ENCODE results near the gene KIRREL3. TPM values are rescaled to one million over a fixed set of nuclear protein-coding genes. Genes with fewer than 3 reads are reported as not detected.

KIRREL3 gene
- total and polyA plus RNA-seq, 2 donors (not counting 3 experiments of a cell fraction or from before 2014, with no cell fraction given): not detected

- DNase-seq (ENCODE audit: low read depth, low spot score) (no peak), FAIRE-seq (no peak)
- intact Hi-C loops (cut with micrococcal nuclease) (no loop called here), dilution Hi-C loops (cut with MboI; ENCODE audit: extremely low pct_ligation_motif_present, low sequenced_read_pairs) (no loop called here)
- no peaks in the 10 kb centered on the region for H3K36me3 ChIP-seq (ENCODE audit: control insufficient read depth in 2 of 2, extremely low read depth in 1 of 2, insufficient read depth in 2 of 2, low read length in 2 of 2)
- H3K79me2 ChIP-seq (ENCODE audit: control insufficient read depth, insufficient read depth, low read length): no peaks in the 10 kb centered on the region
- H3K9me3 ChIP-seq (replicated peaks; ENCODE audit: control insufficient read depth, insufficient read depth, low read length): no peaks in the 10 kb centered on the region
- H3K9me1 ChIP-seq (replicated peaks; ENCODE audit: control insufficient read depth, extremely low read depth, insufficient read depth, low read length): no peaks in the 10 kb centered on the region
- no peak overlapping the region for H3K9ac ChIP-seq (replicated peaks; ENCODE audit: extremely low read depth, insufficient read depth, low read length)
- no peak overlapping the region for H2AFZ ChIP-seq (ENCODE audit: low read depth, low read length)
- no peaks in the 10 kb centered on the region for H4K20me1 ChIP-seq (replicated peaks; ENCODE audit: control insufficient read depth, extremely low read depth, insufficient read depth, low read length)
- ChIA-PET CTCF (interaction anchor here (0.6 kb wide), 1 partner anchor 10 kb away, joined by 3 read pairs; no protein-coding TSS in a partner anchor), POLR2A (no interaction called here)
- H3K4me1 ChIP-seq (ENCODE audit: control insufficient read depth, extremely low read depth, insufficient read depth, low read length): no peaks in the 10 kb centered on the region
- H3K27ac ChIP-seq (ENCODE audit: insufficient read depth, low read depth, low read length): no peak overlapping the region
- no peak overlapping the region for H3K4me3 ChIP-seq (replicated peaks in 1 of 3; ENCODE audit: insufficient read depth in 1 of 3, low read depth in 1 of 3, low read length in 3 of 3)
- no peak overlapping the region for H3K4me2 ChIP-seq (ENCODE audit: insufficient read depth, low read length)
- TF ChIP-seq JUN (IDR thresholded peaks at IDR 0.05; ENCODE audit: borderline replicate concordance, insufficient read depth, insufficient read length, low read depth) (no peak), POLR2AphosphoS5 (IDR thresholded peaks at IDR 0.05; ENCODE audit: insufficient read depth, low read depth, low read length) (no peak), FOS (IDR thresholded peaks at IDR 0.05; ENCODE audit: borderline replicate concordance, insufficient read depth, low read length) (no peak), MYC (IDR thresholded peaks at IDR 0.05; ENCODE audit: low read depth, low read length) (no peak), EZH2 (IDR thresholded peaks at IDR 0.05; ENCODE audit: borderline replicate concordance, low read depth, low read length, severe bottlenecking) (no peak), POLR2A (IDR thresholded peaks at IDR 0.05; ENCODE audit: low read depth, low read length) (no peak), CTCF (IDR thresholded peaks at IDR 0.05; ENCODE audit: extremely low read depth in 1 of 2, insufficient read depth in 1 of 2, low read depth in 1 of 2, low read length in 2 of 2) (no peak), MAX (IDR thresholded peaks at IDR 0.05; ENCODE audit: insufficient read depth, insufficient read length) (no peak), GATA2 (IDR thresholded peaks at IDR 0.05; ENCODE audit: insufficient read depth, insufficient read length, low read depth, low read length) (no peak)
- no peaks in the 10 kb centered on the region for H3K27me3 ChIP-seq (ENCODE audit: control insufficient read depth in 2 of 2, insufficient read depth in 2 of 2, low read length in 2 of 2)
- BruUV-seq (replicated peaks): no TSS peak
These were observed 501.3 kb downstream of the KIRREL3 start for GRCh38 chr11:126499131-126499752.

All from endothelial cell of umbilical vein (primary cell).